GM21717 (cell line): ENCODE results near the gene IFI27L2.
"Not testable (repeated sequence)": the region's sequence is repeated elsewhere in the genome, so short reads cannot be mapped to it uniquely, and the experiment has no call there.

Experiments used
- ATAC-seq: cut with Tn5 transposase; IDR thresholded peaks from one replicate; pipeline ENCODE4 v1.9.1; 2021; ENCODE audit warnings: mild to moderate bottlenecking, moderate library complexity; ENCODE audit not compliant: unreplicated experiment

The IFI27L2 gene, protein sequence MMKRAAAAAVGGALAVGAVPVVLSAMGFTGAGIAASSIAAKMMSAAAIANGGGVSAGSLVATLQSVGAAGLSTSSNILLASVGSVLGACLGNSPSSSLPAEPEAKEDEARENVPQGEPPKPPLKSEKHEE

DNA sequence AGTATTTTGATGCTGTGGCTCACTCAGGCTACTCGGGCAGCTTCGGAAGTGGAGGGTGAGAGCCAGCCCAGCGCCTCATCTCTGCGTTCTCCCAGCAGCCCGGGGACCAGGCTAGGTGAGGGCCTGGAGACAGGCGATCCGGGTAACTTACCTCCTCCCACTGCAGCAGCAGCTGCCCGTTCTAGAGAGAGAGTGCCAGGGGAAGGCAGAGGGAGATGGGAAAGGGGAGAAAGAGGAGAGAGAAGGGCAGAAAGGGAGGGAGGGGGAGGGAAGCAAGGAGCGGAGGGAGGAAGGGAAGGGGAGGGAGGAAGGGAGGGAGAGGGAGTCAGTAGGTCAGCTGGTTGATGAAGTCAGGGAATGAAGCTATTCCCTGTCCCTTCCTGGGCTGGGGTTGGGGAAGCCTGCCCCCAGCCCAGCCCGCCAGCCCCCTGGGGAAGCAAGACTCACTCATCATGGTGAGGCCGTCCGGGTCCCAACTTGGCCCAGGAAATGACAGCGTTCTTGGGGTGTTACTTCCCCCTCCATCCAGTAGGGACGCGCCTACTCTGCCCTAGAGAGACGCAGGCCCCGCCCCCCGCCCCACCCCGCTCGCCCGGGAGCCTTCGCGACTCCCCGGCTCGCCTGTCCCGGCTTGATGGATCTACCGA is at the start of gene IFI27L2:
TSS of gene IFI27L2 (minus strand) at position 494 of the 647 bp plus-strand sequence. CDS start at position 454, 40 bp downstream.
- ATAC-seq: peak; percentile 95

DNA sequence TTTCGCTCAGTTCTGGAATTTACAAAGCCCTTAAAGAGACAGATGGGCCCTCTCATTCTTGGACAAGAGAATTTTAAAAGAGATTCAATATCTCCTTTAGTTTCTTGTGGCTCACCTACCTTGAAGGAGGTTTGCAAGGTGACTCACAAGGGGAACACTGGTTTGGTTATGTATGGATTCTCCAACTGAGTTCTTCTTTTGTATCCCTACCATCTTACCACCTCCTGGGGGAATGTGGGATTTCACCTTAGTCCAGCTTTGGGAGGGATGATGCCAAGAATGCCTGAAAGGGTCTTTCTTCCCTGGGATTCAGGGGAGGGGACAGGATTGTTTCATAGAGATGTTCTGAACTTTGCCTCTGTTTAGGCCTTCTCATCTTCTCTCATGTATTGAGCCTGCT is 48.4 kb upstream of the IFI27L2 start:
- no peak for ATAC-seq

DNA sequence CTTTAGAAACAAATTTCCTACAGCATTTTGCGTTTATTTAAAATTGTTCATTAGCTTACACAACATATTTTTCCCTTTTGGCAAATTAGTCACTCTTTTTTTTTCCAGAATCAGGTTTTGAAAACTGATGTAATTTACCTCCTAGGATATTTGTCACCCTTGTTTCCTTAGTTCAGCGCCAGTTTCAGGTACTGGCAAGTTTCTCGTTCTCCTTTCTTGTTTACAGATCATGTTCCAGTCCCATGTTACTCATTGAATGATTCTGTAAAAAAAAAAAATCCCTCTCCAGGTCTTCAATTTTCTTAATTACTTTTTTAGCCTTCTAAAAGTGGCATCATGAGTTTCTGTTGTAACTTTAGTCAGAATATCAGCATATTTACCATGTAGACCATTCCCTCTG is 47.4 kb upstream of the IFI27L2 start:
- no peak for ATAC-seq

DNA sequence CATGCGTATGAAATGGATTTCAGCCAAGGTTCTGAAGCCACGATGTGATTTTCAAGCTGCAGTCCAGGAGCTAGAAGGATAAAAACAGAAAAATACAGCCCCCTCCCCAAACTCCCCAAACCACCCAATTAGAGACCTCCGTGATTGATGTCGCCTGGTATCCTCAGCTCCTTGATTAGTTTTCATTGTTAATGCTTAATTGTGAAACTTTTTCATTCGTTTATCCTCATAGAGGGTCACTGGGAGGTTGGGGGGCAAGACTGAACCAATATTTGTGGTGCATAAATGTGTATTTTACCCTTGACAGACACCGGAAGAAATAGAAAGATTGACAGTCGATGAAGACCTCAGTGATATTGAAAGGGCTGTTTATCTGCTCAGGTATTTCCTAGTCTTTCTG is 46.3 kb upstream of the IFI27L2 start:
- ATAC-seq: no peak

DNA sequence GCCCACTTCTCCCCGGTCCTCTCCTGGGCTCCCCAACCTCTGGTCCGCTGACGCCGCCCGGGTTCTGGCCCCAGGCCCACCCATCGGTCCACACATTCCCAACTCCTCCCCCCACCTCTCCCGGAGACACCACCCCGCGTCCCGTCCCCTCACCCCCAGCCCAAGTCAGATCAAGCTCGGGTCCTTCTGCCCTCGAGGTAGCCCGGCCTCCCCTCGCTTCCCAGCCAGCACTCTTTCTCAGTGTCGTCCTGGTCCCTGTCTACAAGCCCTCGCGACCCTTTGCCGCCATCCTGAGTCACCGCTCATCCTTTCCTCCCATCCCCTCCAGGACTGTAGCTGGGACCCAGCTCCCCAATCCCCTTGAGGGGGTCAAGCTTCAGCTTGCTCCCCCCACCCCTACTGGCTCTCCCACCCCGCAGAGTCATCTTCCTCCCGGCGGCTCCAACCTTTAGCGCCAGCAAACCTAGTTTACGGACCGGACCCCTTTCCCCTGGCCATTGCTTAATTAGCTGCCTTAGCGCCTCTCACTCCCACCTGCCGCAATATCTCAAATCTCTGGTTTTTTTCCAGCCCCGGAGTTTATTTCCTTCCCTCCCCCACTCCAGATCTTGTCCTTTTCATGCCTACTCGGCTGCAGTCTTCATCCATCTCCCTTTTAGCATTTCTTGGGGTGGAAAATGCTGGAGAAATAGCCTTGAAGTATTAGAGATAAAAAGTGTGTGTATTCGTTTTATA is 45.8 kb upstream of the IFI27L2 start:
- no peak for ATAC-seq

DNA sequence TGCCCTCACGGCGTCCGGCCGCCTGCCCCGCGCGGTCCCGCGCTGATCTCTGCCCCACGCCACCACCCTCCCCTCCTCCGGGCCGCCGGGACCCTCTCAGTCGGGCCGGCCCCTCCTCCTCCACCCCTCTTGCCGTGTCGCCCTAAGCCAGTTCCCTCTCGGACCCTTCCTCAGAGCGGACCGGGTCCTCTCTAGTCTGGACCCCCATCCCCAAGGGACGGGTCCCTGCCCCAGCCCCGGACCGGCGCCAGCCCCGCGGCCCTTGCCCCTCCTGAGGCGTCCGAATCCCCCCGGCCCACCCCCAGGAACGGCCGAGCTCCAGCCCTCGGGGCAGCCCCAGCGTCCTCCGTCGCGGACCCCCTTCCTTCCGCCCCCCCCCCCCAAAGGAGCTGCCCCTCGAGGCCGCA is 45.2 kb upstream of the IFI27L2 start:
- no peak for ATAC-seq

DNA sequence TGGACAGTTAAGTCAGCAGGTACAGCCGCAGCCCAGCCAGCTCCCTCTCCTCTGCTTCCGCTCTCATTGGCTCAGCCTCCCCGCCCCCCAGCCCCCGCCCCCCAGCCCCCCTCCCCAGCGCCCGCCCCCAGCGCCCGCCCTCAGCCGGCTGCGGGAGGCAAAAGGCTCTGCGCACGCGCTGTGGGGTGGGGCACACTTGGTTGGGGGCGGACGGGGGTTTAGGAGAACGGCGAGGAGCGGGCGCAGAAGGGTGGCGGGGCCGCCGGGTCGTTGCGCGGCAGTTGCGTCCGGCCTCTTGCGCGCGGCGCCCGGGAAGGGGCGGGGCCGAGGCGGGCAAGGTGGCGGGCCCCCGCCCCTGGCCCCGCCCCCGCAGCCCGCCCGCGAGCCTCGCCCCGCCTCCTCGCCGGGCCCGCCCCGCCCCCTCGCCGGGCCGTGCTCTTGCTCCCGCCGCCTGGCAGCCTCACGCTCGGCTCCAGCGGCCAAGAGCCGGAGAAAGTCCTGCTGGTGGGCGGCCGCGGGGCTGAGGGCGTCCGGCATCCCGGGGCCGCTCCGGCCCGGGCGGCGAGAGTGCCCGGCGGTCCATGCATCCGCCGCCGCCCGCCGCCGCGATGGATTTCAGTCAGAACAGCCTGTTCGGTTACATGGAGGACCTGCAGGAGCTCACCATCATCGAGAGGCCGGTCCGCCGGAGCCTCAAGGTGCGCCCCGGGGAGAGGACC is 44.6 kb upstream of the IFI27L2 start, which contains the start of gene PPP4R4:
TSS of gene PPP4R4 (plus strand) at position 438 of the 719 bp plus-strand sequence. CDS start at position 582, 144 bp downstream.
- ATAC-seq: peak; percentile 79

DNA sequence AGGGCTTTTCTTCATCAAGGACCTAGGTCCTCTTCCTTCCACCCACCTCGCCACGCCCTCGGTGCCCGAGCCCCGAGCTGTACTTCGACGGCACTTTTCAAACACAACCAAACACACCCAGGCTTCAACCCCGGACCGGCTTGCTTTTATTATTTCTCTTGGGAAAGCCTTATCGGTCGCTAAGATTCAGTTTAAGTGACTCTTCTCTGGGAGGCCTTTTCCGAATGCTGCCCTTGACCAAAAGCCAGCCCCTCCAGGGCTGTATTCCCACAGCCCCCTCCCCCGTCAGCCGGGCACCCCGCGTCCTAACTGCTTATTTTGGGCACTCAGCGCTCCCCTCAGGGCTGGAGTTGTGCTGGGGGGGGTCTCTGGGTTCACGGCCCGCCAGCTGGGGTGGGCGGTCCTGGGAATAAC is 44.1 kb upstream of the IFI27L2 start:
- no peak for ATAC-seq

DNA sequence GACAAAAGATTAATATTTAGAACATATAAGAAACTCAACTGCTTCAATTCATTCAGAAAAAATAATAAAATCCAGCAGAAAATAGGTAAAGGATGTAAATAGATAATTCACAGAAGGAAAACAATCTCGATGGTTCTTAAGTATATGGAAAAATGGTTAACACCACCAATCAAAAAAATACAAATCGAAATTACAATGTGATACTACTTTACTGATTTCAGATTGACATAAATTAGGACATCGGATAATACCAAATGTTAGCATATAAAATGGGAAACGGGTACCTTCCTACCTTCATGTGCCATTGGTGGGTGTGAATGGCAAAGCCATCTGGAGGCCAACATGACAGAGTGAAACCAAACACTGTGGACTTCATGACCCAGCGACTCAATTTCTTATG is 43.1 kb upstream of the IFI27L2 start:
- no peak for ATAC-seq

DNA sequence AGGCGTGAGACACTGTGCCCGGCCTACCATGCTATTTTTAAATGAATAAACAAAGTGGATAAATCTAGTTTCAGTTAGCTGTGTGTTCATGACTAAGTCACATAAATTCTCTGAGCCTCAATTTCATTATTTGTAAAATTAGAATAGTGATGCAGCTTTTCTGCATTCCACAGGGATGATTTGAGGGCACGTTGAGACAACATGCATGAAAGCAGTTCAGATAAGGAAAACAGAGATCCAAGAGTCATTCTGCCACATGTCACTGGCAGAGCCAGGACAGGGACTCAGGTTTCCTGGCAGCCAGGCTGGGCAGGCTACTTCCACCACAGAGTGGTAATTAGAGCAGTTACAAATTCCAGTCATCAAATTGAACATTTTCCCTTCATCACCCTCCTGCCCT is 41.8 kb upstream of the IFI27L2 start:
- no peak for ATAC-seq

DNA sequence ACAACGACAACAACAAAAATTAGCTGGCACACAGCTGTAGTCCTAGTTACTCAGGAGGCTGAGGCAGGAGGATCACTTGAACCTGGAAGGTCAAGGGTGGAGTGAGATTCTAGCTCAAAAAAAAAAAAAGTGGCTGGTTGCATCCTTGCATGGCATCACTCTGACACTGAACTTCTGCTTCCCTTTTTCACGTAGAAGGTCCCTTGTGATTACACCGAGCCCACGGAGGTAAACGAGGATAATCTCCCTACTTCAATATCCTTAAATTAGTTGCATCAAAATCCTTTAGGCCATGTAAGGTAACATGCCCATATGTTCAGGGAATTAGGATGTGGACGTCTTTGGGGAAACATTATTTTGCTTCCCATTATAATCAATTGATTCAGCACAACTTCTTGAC is 40.7 kb upstream of the IFI27L2 start:
- ATAC-seq: no peak

DNA sequence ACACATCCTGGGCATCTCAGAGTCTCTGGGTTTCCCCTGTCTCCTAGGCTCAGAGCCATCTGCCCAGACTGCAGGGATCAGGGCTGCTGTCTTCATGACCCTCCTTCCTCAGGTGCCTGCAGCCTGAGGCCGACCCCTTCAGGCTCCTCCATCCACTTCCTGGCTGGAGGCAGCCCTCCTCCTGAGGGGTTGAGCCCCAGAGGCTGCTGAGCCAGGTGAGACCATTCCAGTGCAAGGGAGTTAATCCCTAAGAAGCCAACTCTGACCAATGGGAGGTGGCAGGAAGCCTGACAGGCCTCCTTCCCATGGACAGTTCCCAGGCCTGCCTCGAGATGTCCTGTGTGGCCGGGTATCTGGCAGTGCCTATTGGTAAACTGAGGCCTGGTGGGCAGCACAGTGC is 36.3 kb upstream of the IFI27L2 start:
- no peak for ATAC-seq

DNA sequence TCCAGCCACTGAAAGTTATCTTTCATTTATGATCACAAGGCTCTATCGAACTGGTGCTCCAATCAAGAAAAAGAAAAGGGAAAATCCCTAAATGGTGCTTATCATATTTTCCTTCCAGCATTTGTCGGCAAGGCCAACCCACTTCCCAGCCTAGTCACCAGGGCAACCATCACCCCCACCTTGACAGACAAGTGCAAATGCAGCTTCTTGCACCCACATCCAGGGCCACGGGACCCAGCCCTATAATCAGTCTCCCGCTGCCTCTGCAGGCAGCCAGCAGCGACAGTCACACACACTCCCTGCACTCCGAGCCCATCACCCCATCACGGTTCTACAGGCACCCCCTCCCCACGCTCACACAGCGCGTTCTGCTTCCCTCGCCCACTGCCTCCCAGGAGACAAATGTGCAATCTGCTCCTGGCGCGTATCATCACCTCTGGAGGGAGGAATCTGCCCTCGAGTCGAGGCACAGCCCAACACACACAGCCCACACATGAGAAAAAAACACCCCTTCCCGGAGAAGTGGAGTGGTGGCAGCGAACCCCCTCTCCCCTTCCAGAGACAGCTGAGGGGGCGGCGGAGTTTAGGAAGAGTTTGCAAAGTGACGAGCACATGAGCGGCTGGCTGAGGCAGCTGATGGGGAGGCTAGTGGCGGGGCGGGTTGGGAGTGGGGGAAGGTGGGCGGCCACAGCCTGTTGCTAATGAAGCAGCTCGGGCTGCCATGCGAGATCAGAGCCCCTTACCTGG is 35.5 kb upstream of the IFI27L2 start:
- no peak for ATAC-seq

DNA sequence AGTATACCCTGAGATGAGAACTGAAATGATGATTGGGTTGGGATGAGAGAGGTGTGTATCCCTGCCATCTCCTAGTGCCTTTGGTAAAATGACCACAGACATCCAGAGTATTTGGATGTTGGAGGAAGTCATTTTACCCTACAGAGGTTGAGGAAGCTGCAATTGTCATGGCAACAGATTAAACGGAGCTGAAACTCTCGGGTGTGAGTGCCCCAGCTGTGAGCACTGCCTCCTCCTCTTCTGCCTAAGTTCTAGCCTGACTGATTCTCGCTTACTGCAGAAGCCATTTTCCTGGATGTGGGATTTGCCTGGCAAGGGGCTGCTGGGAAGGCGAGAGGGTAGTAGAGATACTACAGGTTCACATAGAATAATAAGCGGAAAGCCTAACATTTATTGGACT is 34.4 kb upstream of the IFI27L2 start:
- no peak for ATAC-seq

DNA sequence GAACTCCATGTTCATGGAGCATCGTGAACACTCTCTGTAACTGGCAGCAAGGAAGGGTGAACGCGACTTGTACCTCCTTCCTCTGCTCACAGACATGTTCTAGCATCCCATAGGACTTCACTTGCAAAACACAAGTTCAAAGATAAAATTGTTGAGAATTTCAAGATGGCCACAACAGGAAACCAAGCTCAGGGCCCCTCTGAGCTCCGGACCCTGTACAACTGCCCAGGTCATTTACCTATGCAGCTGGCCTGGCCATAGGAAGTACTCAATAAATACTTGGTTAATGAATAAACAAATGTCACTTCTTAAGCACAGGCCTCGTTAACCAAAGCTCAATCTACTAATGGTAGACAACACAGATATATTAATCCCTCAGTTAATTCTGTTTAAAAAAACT is 33.1 kb upstream of the IFI27L2 start:
- ATAC-seq: no peak

DNA sequence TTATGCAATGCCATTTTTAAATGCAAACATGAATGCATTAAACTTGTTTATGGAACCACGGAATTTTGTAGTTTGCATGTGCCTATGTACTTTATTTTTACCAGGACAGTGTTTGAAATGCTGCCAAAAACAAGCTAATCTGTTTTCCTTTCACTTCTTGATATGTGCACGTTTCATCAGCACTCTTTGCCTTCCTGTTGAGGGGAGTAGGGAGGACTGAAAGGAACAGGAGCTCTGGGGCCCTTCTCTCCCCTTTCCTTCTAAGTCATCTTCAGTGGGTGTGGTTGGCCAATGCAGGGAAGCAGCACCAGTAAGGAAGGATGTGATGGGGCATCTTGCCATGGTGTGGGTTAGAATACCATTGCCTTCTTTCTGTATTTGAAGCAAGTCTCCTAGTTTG is 32.6 kb upstream of the IFI27L2 start:
- ATAC-seq: no peak

DNA sequence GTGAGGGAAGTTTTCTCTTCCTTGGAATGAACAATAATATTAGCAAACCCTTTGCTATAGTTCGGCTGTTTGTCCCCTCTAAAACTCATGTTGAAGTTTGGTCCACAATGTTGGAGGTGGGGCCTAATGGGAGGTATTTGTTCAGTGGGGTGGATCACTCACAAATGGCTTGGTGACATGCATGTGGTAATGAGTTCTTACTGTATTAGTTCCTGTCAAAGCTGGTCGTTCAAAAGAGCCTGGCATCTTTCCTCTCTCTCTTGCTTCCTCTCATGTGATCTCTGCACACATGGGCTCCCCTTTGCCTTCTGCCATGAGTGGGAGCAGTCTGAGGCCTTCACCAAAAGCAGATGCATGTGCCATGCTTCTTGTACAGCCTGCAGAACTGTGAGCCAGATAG is 31.7 kb upstream of the IFI27L2 start:
- ATAC-seq: no peak

DNA sequence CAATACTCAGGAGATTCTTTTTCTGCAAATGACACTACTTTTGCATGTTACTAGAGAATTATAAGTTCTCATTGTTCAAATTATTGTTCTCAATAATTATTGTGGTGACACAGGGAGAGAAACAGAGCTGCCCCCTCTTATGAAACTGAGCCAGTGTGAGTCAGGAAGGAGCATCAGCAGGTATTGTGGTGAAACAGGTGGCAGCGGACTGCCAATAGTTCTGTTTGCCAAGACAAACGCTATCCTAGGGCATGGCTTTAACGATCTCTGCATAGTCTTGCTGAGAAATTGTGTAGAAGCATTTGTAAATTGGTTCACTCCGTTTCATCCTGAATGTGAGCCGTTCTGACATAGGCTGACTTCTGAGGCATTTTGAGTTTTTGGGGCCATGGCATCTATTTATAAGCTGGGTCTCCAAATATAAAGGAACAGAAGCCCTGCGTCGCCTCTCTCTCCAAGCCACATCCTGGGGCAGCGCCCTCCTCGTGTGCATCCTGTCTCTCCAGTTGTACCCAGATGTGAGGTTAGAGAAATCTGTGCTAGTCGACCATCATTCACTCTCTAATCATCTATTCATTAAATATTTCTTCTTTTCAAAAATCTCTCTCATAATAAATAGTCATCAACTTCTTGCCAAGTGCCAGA is 29.0 kb upstream of the IFI27L2 start:
- no peak for ATAC-seq

DNA sequence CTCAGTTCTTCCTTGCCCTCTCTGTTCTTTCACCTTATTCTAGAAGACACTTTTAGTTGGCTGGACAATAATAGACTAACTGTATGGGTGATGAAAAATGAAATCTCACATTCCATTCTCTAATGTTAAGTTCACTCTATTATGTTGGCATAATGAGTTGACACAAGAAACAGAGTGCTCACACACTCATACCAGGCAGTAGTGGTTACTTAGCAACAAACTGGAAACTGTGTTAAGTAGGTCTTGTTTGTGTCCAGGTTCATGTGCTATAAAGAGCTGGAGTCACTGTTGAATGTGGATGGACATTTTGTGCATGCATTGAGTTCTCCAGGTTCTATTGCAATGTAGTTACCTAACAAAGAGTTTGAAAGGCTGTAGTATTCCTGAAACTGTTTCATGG is 27.8 kb upstream of the IFI27L2 start:
- no peak for ATAC-seq

DNA sequence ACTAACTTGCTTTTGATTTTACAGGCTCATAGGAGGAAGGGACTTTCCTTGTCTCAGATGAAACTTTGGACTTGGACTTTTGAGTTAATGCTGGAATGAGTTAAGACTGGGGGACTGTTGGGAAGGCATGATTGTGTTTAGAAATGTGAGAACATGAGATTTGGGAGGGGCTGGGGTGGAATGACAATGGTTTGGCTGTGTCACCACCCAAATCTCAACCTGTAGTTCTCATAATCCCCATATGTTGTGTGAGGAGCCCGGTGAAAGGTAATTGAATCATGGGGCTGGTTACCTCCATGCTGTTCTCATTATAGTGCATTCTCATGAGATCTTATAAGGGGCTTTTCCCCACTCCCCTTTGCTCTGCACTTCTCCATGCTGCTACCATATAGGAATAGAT is 26.7 kb upstream of the IFI27L2 start:
- not testable (repeated sequence) for ATAC-seq
